ENCODE measurements around the gene BCAS3.
"Not testable (repeated sequence)": the region's sequence is repeated elsewhere in the genome, so short reads cannot be mapped to it uniquely, and the experiment has no call there.

BCAS3 gene

GRCh38 chr17:60748204-60748603, 70.6 kb downstream of the BCAS3 start:
- no peak for DNase-seq

- DNase-seq = no peak
Measured at GRCh38 chr17:60749050-60749449, 71.4 kb downstream of the BCAS3 start.

DNA sequence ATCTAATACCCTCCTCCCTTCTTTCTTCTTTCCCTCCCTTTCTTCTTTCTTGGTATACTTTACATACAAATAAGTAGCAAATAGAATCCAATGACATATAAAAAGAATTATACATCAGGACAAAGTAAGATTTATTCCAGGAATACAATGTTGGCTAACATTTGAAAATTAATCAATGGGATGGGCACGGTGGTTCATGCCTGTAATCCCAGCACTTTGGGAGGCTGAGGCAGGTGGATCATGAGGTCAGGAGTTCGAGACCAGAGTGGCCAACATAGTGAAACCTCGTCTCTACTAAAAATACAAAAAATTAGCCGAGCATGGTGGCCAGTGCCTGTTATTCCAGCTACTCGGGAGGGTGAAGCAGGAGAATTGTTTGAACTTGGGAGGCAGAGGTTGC, 72.1 kb downstream of the BCAS3 start:
- no peak for DNase-seq

DNA sequence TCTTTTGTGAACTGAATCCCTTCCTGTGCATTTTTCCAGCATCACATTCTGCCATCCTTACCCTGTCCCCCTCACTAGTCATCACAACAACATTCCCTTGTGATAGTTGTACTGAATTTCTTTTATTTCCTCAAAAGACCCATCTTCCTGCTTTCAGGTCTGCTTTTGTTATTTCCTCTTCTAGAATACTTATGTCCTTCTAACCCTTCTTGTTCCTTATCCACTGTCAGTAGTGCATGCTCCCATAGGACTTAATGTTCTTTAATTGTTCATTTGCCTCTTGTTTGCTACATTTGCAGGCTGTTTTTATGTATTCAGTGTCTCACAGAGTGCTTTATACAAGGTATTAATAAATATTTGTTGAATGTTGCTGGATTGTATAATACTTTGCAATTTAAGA, 73.0 kb downstream of the BCAS3 start:
- peak; percentile 51 for DNase-seq

- no peak for DNase-seq
Measured at GRCh38 chr17:60751884-60752283, 74.2 kb downstream of the BCAS3 start.

GRCh38 chr17:60752873-60753577, 75.4 kb downstream of the BCAS3 start:
- no peak for DNase-seq

DNA sequence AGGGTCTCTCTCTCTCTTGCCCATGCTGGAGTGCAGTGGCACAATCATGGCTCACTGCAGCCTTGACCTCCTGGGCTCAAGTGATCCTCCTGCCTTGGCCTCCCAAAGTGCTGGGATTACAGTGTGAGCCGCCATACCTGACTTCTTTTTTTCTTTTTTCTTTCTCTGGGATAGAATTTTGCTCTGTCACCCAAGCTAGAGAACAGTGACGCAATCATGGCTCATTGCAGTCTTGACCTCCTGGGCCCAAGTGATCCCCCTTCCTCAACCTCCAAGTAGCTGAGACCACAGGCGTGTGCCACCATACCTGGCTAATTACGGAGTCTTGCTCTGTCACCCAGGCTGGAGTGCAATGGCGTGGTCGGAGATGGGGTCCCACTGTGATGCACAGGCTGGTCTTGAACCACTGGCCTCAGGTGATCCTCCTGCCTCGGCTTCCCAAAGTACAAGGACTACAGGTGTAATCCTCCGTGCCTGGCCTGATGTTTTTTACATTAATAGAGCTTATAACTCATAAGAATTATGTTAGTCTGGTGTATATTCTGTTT, 76.5 kb downstream of the BCAS3 start:
- DNase-seq = no peak

- not testable (repeated sequence) for DNase-seq
Measured at GRCh38 chr17:60756798-60757197, 79.1 kb downstream of the BCAS3 start.

- DNase-seq = no peak
Measured at GRCh38 chr17:60757437-60757836, 79.8 kb downstream of the BCAS3 start.

DNA sequence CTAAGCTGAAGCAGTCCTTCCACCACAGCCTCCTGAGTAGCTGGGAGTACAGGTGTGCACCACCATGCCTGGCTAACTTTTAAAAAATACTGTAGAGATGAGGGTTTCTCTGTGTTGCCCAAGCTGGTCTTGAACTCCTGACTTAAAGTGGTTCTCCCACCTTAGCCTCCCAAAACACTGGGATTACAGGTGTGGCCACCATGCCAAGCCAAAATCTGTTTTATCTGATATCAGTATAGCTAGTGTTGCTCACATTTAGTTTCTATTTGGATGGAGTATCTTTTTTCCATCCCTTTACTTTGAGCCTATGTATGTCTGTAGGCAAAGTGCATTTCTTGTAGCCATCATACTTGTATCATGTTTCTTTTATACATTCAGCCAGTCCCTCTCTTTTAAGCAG, 82.1 kb downstream of the BCAS3 start:
- no peak for DNase-seq

DNA sequence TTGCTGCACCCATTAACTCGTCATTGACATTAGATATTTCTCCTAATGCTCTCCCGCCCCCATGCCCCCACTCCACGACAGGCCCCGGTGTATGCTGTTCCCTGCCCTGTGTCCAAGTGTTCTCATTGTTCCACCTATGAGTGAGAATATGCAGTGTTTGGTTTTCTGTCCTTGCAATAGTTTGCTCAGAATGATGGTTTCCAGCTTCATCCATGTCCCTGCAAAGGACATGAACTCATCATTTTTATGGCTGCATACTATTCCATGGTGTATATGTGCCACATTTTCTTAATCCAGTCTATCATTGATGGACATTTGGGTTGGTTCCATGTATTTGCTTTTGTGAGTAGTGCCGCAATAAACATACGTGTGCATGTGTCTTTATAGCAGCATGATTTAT, 83.7 kb downstream of the BCAS3 start:
- not testable (repeated sequence) for DNase-seq

GRCh38 chr17:60766778-60767190, 89.1 kb downstream of the BCAS3 start:
- DNase-seq = no peak

- no peak for DNase-seq
Measured at GRCh38 chr17:60767744-60768308, 90.2 kb downstream of the BCAS3 start.

- no peak for DNase-seq
Measured at GRCh38 chr17:60769327-60769726, 91.7 kb downstream of the BCAS3 start.

DNA sequence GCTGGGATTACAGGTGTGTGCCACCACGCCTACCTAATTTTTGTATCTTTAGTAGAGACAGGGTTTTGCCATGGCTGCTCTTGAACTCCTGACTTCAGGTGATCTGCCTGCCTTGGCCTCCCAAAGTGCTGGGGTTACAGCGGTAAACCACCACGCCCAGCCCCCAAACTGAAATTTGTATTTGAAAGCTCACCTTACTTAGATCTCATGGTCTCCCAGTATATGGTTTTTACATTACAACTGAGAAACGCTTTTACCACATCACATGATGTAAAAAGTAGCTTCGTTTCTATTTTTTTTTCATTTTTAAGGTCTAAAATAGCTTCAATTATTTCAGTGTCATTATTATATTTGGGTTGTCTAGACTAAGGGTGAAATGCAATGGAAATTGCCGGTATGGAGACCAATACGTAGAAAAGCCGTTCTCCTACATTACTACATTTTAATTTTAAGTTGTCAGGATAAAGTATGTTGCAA, 93.3 kb downstream of the BCAS3 start:
- no peak for DNase-seq

GRCh38 chr17:60771621-60772020, 94.0 kb downstream of the BCAS3 start:
- DNase-seq = not testable (repeated sequence)

- DNase-seq = no peak
Measured at GRCh38 chr17:60773552-60773951, 95.9 kb downstream of the BCAS3 start.

- no peak for DNase-seq
Measured at GRCh38 chr17:60781880-60782412, 104.3 kb downstream of the BCAS3 start.

DNA sequence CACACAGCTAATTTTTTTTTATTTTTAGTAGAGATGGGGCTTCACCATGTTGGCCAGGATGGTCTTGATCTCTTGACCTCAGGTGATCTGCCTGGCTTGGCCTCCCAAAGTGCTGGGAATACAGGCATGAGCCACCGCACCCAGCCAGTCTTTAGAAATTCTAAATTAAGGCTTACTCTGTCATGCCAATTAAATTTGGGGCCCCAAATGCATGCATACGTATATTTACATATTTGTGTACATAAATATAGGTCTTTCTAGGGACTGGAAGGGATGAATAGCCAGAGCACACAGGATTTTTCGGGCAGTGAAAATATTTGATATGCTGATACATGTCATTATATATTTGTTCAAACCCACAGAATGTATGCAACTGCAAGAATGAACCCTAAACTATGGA, 105.1 kb downstream of the BCAS3 start:
- no peak for DNase-seq

GRCh38 chr17:60790205-60790604, 112.6 kb downstream of the BCAS3 start:
- DNase-seq = no peak

DNA sequence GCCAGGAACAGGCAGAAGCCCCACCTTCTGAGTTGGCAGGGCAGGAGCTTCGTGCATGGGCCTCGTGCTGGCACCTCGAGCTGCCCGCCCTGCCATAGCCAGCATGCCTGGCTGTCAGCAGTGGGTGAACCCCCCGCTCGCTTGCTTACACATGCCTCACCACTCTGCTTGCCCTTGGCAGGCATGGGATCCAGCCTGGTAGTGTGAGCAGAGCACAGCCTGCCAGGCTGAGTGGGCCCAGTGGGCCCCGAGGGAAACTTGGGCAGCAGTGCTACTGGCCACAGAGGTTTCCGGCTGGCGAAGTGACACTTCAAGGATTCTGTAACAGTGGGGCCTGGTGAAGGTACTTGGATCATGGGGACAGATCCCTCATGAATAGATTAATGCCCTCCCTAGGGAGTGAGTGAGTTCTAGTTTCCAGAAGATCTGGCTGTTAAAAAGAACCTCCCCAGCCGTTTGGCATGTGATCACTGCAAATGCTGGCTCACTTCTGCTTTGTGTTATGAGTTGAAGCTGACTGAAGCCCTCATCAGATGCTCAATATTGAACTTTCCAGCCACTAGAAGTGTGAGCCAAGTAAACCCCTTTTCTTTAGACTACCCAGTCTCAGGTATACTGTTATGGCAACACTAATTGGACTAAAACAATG, 114.7 kb downstream of the BCAS3 start:
- peak; percentile 5 for DNase-seq

- no peak for DNase-seq
Measured at GRCh38 chr17:60798576-60798975, 120.9 kb downstream of the BCAS3 start.

DNA sequence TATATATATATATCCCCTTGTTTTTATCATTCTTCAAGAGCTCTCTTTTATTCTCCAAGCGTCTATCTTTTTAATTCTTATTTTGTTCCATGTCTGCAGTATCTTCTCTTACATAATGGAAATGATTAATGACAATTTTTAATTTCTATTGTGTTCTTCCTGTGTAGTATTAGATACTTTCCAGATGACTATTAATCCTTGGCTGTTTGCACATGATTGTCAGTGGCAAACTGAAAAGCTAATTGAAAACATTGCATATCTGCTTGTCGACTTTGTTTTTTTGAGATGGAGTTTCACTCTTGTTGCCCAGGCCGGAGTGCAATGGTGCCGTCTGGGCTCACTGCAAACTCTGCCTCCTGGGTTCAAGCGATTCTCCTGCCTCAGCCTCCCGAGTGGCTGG, 124.7 kb downstream of the BCAS3 start:
- DNase-seq = no peak

GRCh38 chr17:60803059-60803458, 125.4 kb downstream of the BCAS3 start:
- DNase-seq = no peak
